Ramos (cell line): ENCODE results near the gene MAP2.

ENCODE experiments used
- in situ Hi-C: fragments of 300-500 bp; cut with MboI; formaldehyde crosslinking; loops from one replicate; pipeline ENCODE4 v1.14.3; 2022; ENCODE audit warnings: low sequenced_read_pairs; ENCODE audit not compliant: unreplicated experiment

The MAP2 gene

GRCh38 chr2:209688385-209688784 is 264.5 kb downstream of the MAP2 start:
- in situ Hi-C loops = no loop called here

DNA sequence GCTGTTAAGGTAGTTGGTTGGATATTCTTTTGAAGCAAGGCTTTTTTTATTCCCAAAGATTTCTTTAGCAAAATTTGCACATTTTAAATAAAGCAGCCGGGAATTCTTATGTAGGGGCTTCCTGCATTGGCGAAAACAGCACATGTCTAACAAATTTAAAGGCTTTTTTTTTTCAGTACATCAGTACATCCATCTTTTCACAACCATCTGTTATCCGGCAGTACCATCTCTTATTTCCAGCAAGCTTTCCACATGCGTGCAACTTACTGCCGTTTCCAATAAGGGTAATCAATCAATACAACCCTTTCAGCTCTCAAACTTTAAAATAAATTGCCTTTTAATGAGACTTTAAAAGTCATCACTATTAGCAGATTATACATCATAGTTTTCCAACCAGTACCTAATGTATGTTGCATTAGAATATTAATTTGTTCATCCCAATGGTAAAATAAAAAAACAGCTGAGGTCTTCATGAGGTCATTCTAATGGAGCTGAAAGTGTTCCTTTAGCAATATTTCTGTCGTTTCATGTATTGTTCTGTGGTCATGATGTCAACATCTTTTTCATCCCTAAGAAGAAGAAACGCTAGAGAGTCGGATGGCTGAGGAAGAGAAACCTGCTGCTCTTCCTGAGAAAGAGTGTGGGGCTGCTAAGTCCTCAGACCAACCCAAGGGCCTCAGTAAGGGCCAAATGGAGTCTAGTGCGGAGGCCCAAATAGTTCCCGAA is 266.3 kb downstream of the MAP2 start:
- in situ Hi-C loops = no loop called here

- in situ Hi-C loops = no loop called here
Observed at GRCh38 chr2:209694748-209695147, 270.9 kb downstream of the MAP2 start.

GRCh38 chr2:209696836-209697711 is 273.2 kb downstream of the MAP2 start:
- in situ Hi-C loops = no loop called here

DNA sequence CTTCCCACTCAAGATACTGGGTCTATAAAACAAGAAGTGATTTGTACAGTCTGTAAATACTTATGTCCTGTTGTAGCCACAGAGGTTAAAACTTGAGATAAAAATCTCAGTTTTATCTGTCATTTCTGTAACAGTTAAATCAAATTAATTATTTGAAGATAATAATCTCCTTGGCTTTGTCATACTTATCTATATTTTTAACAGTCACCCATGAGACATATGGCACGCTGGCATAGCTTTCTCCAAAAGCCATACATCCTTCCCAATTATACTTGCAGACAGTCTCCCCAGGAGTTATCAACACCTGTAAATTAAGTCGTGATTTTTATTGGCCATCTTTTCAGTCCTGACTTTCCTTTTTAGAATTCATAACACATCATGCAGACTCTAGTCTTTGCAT is 278.9 kb downstream of the MAP2 start:
- in situ Hi-C loops = no loop called here

DNA sequence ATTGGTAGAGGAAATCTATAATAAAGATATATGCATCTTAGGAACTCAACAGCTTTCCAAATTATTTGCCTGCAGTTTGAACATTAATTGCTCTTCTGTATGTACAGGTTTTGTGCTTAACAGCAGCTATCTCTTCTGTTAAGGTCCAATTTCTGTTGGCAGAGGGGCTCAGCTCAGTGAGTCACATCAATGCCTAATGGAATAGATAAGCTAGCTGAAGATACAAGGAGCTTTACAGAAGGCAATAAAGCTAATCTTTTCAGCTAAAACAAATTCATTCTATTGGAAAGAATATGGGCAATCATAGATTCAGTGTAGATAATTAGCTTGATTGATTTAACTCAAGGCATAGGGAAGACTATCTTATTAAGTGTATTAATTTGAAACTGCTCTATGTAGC is 289.4 kb downstream of the MAP2 start:
- in situ Hi-C loops = no loop called here

- in situ Hi-C loops = no loop called here
Observed at GRCh38 chr2:209719034-209719433, 295.2 kb downstream of the MAP2 start.

- in situ Hi-C loops = no loop called here
Observed at GRCh38 chr2:209721497-209721896, 297.6 kb downstream of the MAP2 start.

- in situ Hi-C loops = no loop called here
Observed at GRCh38 chr2:209726311-209726710, 302.5 kb downstream of the MAP2 start.

DNA sequence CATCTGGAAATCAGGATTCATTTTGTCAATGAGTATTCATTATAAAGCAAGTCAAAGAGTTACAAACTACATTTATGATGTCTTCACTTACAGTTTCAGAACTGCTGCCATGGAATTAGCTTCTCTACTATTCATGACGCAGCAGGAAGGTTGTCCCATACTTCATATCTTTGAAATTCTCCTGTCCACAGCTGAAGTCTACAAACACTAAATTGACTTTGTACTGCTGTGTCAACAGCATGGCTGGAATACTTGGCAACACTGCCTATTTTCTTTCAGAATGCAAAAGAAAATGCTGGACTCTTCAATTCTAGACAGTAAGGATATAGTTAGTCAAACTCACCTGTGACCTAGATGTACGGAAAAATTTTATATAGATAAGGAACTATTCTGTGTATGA is 303.2 kb downstream of the MAP2 start:
- in situ Hi-C loops = no loop called here

- in situ Hi-C loops = no loop called here
Observed at GRCh38 chr2:209734805-209735204, 311.0 kb downstream of the MAP2 start.

- in situ Hi-C loops = no loop called here
Observed at GRCh38 chr2:209741953-209742352, 318.1 kb downstream of the MAP2 start.

- in situ Hi-C loops = no loop called here
Observed at GRCh38 chr2:209753020-209753419, 329.2 kb downstream of the MAP2 start.

- in situ Hi-C loops = no loop called here
Observed at GRCh38 chr2:209757163-209757562, 333.3 kb downstream of the MAP2 start.

- in situ Hi-C loops = no loop called here
Observed at GRCh38 chr2:209761566-209761965, 337.7 kb downstream of the MAP2 start.

GRCh38 chr2:209762563-209762962 is 338.7 kb downstream of the MAP2 start:
- in situ Hi-C loops = no loop called here

- in situ Hi-C loops = no loop called here
Observed at GRCh38 chr2:209763106-209763505, 339.3 kb downstream of the MAP2 start.

- in situ Hi-C loops = no loop called here
Observed at GRCh38 chr2:209766613-209767012, 342.8 kb downstream of the MAP2 start.

- in situ Hi-C loops = no loop called here
Observed at GRCh38 chr2:209767316-209767715, 343.5 kb downstream of the MAP2 start.

DNA sequence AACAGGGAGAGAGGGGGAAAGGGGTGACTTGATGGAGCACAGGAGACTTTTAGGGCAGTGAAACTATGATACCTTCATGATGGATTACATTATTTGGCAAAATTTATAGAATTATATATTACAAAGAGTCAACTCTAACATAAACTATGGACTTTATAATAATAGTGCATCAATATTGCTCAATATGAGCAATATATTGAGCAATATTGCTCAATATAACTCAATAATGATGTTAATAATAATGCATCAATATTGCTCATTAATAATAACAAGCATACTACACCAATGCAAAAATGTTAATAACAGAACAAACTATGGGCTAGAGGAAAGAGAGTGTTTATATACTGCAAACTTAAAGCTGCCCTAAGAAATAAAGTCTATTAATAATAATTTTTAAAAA is 344.7 kb downstream of the MAP2 start:
- in situ Hi-C loops = no loop called here

- in situ Hi-C loops = no loop called here
Observed at GRCh38 chr2:209771474-209772289, 347.8 kb downstream of the MAP2 start, which contains the start of gene UNC80. Gene UNC80 (plus strand): TSS chr2:209771832. CDS start chr2:209772073, 241 bp downstream.
